GM18909 (cell line): Measurements from ENCODE around the gene MTMR2.
"Not testable (repeated sequence)": the region's sequence is repeated elsewhere in the genome, so short reads cannot be mapped to it uniquely, and the experiment has no call there.

Experiments used
- ATAC-seq: cut with Tn5 transposase; IDR thresholded peaks from one replicate; pipeline ENCODE4 v1.9.1; 2021; ENCODE audit warnings: mild to moderate bottlenecking; ENCODE audit not compliant: unreplicated experiment, poor library complexity

Gene MTMR2

DNA sequence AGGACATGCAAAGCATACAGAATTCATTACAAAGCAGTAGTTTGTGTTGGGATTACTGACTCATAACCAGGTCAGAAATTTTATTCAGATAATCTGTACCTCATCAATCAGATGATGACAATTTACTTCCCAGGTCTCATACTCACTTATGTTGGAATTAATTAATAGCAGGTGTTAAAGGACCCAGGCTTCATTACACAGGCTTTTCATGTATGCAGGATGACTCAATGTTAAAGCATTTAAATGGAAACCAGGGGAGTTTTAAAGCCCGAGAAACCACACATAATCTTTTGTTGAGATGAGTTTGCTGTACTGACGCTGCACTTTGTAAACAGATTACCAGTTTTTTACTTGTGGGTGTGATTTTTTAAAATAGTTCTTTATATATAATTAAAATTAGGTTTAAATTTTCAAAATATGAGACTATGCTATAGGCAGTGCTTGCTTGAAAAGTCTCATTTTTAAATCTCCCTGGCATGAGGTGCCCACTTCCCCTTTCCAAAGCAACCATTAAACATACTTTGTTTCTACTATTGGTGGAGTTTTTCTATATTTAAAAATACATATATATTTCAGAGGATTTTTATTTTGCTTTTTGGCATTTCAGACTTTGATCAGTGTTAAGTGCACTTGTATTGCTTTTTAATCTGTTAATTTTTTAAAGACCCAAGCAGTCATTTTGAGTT, 92.6 kb downstream of the MTMR2 start:
- no peak for ATAC-seq

DNA sequence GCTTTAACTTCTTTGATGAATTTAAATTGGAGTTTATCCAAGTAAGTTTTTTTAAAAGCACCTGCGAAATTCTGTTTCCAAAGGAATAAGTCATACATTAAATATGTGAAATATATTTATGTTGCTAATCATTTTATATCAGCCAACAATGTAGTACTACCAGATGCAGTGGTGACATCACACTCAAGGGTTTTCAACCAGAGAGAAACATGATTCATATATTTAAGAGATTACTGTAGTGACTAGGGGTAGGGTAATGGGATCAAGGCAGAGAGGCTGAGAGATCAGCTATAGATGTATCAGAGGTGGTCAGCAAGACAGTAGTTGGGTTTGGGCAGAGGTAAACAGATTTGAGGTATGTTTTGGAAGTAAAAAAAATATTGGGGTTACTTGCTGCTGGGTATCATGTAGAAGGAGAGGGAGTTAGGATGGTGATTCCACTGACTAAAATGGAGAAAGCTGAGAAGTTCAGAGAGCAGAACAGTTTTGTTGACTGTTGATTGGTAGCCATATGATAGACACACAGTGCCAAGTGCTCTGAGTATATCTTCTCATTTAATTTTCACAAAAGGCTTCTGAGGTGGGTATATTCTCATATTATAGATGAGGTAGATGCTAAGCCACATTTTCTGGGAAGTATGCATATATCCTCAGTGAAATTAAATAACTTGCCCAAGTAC, 94.2 kb downstream of the MTMR2 start:
- ATAC-seq: no peak

DNA sequence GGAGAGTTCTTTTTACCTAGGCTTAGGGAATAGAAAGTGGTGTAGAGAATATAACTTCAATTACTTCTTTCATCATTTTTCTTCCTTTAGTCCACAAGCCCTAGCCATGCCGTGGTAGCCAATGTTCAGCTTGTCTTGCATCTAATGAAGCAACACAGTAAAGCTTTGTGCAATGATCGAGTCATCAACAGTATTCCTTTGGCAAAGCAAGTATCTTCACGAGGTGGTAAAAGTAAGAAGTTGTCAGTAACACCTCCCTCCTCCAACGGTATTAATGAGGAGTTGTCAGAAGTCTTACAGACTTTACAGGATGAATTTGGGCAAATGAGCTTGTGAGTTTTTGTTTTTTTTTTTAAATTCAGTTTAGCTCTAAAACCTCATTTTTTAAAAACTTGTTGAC, 96.2 kb downstream of the MTMR2 start:
- no peak for ATAC-seq

DNA sequence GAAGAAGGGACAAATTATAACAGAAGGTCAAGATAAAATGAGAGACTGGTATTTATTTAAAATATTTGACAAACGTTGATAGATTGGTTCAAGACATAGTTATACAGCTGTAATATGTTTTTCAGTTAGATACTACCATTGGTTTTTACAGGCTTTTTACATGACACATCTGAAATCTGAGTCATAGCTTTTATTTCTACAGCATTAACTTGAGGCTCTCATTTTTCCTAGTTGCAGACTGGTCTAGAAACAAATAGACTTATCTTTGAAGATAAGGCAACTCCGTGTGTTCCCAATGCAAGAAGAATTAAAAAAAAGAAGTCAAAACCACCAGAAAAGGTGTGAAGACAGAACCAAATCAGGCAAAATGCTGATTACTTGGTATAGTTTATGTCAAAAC, 102.3 kb downstream of the MTMR2 start:
- no peak for ATAC-seq

DNA sequence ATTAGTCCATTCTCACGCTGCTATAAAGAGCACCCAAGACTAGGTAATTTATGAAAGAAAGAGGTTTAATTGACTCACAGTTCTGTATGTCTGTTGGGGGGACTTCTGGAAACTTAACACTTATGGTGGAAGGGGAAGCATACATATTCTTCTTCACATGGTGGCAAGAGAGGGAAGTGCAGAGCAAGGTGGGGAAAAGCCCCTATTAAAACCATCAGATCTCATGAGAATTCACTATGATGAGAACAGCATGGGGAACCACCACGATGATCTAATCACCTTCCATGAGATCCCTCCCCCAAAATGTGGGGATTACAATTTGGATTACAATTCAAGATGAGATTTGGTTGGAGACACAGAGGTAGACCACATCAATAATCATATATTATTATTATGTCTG, 107.9 kb downstream of the MTMR2 start:
- no peak for ATAC-seq

DNA sequence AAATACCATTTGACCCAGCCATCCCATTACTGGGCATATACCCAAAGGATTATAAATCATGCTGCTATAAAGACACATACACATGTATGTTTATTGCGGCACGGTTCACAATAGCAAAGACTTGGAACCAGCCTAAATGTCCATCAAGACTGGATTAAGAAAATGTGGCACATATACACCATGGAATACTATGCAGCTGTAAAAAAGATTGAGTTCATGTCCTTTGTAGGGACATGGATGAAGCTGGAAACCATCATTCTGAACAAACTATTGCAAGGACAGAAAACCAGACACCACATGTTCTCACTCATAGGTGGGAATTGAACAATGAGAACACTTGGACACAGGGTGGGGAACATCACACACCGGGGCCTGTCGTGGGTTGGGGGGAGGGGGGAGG, 112.9 kb downstream of the MTMR2 start:
- not testable (repeated sequence) for ATAC-seq

DNA sequence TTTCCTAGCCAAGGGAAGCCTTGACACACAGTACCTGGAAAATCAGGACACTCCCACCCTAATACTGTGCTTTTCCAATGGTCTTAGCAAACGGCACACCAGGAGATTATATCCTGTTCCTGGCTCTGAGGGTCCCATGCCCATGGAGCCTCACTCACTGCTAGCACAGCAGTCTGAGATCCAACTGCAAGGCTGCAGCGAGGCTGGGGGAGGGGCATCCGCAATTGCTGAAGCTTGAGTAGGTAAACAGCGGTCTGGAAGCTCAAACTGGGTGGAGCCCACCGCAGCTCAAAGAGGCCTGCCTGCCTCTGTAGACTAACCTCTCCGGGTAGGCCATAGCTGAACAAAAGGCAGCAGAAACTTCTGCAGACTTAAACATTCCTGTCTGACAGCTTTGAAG, 117.4 kb downstream of the MTMR2 start:
- not testable (repeated sequence) for ATAC-seq

DNA sequence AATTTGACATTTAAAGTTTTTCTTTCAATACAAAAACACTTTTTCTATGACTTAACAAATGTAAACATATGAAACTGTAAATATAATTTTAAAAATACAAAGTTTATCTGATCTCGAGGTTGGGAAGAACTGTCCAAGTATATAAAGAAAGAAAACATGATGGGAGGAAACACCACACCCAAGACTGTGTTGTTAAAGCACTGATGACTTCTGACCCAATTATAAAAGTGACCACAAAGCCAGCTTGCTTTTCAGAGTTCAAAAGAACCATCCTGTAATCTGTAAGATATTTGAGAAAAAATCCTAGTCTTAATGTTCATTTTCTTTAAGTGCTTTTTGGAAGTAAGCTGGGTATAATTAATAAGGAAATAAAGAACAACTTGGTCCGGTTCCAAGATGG, 118.0 kb downstream of the MTMR2 start:
- no peak for ATAC-seq

DNA sequence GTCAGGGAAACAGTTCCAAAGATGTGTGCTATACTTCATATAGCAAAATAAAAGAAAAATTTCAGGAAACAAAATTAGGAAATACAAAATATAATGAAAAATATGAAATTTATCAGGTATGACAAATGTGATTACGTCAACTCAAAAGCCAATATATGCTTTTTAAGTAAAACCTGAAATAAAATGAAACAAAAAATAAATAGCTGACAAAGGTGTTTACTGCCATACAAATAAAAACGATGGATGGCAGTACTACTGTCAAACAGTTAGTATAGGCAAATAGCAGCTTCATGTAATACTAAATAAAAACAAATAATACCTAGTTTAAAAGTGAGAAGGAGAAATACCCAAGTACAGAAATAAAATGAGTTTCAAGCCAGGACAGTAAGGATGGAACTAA, 119.9 kb downstream of the MTMR2 start:
- ATAC-seq: no peak

DNA sequence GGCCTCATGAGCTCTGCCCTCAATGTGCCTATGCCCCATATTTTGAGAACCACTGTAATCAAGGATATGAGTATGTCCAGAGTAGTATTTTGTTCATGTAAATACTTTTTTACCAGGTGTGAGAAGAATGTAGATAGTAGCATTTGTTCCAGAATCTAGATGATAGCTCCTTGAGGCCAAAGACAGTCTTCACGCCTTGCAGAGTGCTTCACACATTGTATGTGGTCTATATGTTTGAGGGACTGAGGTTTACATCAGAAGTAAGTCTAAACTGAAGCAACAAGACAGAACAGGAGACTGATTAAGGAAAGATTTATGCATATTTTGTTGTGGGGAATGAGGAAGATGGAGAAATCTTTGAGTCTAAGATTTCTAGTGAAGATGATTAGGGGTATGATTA, 121.1 kb downstream of the MTMR2 start:
- no peak for ATAC-seq

DNA sequence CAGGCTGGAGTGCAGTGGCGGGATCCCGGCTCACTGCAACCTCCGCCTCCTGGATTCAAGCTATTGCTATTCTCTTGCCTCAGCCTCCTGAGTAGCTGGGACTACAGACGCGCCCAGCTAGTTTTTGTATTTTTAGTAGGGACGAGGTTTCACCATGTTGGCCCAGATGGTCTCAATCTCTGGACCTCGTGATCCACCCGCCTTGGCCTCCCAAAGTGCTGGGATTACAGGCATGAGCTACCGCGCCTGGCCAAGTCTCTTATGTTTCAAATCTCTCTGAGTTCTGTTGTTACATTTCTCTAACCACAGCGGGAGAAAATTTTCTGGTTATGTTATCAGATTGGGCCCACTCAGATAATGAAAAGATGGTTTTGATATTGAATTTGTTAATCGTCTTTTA, 123.5 kb downstream of the MTMR2 start:
- ATAC-seq: no peak

DNA sequence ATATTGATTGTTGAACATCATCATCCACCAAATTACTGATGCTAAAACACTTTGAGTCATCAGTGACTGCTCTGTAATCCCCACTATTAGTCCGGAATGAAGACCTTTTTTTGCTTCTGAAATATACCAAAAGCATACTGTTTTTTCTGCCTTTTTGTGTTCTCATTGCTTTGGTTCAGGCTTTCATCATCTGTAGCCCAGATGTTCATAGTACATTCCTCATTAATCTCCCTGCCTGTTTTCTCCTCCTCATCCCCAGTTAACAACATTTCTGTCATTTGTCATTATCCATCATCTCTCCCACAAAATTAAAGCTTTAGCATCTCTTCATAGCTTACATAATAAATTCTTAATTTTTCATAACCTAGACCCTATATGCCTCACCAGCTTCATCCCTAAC, 124.4 kb downstream of the MTMR2 start:
- ATAC-seq: no peak

DNA sequence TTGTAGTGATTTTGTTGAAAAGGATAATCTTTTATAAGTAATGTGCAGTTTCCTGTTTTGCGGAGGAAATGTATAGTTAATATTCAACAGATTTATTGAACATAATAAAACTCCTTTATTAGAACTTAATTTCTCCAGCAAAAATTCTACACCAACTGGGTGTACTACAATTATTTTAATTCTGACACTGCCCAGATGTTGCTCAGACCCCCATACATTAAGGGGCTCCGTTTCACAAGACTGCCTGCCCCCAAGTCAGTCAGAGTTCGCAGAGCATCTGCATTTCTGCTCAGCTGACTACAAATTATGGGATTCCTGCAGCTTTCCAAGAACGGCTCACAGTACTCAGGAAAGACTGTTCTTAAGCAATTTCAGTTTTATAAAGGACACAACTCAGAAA, 127.4 kb downstream of the MTMR2 start:
- no peak for ATAC-seq

DNA sequence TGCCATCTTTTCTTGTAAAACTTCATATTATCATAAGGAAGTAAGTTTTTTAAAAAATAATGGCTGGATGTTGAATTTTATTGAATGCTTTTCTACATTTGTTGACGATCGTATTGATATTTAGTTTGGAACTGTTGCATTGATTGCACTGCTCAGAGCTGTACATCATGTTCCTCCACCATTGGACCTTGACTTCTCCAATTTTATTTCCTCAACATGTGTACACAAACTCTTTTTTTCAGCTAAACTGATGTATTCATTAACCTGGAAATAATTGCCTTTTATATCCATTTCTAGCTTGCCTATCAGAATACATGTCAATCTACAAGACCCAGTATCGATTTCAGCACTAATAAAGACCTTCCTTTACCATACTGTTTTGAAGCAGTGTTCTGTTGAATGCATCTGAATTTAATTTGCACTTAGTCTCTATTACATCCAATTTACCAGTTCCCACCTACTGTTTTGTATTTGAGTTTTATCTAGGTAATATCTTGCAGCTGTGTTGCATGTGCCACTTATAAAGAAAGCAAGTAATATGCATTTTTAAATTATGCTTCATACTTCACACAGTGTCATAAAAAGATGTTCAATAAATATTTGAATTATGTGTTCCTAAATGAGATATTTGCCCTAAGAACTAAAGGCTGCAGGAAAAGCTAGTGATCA, 128.1 kb downstream of the MTMR2 start:
- ATAC-seq: no peak

DNA sequence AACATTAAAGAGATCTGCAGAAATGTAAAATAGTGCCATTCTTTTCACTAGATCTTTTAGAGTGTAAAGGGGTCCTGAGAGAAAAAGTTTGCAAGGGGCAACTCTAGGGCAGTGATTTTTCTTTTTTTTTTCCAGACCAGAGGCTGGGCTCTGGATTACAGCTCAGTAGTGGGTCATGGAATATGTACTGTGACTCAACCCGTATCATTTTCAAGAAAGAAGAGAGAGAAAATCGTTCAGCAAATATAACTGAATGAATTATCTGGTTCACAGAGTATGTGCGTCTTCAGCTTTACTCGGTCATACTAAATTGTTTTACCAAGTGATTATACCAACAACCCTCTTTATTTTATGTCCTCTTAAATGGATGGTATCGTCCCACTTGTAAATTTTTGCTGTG, 129.8 kb downstream of the MTMR2 start:
- no peak for ATAC-seq

DNA sequence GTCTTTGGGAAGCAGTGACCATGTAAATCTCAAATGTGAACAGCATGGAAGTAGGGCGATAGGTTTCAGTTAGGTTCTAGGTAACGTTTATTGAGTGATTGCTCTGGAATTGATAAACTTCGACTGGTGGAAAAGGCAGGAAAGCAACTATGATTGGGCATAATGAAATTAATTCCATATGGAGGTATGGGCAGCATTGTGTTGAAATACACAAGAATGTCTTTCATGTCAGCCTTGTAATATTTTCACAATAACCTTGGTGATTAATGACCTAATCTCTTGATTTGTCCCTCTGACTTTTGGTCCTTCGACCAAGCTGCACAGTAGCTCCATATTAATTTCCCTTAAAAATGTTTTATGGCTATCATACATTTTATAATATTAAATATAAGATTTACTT, 130.8 kb downstream of the MTMR2 start:
- ATAC-seq: no peak

DNA sequence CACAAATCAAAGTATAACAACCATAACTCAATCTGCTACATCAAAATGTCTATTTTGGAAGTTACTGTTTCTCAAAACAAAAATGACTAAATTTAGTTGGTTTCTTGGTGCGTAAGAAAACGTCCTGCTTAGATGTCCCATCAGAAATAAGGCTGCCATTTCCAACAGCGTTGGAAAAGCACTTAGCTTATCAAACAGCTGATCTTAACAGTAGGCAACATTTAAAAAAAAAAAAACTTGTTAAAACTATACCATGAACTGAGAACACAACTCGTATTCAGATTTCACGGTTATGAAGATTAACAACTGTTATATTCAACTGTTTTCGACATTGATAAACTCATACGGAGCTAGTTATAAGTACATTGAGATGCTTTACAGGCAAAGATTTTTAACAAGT, 131.2 kb downstream of the MTMR2 start:
- ATAC-seq: no peak

DNA sequence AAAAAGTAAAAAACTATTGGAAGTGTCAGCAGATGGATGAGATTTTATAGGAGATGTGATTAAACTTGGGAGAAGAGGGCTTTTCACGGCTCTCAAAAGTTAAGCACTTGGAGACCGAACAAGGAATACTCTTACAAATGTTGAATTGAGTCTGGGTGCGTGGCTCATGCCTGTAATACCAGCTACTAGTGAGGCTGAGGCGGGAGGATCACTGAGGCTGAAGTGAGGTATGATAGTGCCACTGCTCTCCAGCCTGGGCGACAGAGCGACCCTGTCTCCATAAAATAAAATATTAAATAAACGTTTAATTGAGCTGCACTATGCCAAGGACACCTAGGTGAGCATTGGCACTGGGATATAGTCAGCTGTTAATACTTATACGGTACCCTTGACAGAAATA, 131.7 kb downstream of the MTMR2 start:
- ATAC-seq: no peak

DNA sequence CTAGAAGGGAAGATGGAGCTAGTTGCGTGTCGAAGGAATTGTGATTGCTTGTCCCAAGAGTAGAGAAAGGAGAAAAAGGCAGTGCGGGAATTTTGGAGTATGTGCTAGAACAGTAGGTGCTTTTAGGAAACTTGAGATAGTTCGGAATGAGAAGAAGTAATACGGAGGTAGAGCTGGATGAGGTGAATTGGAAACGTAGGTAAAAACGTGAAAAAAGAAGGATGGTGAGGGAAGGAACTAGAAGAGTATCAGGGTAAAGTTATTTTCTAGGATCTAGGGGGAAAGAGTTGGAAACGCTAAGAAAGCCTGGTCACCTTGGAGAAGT, 132.2 kb downstream of the MTMR2 start:
- no peak for ATAC-seq

DNA sequence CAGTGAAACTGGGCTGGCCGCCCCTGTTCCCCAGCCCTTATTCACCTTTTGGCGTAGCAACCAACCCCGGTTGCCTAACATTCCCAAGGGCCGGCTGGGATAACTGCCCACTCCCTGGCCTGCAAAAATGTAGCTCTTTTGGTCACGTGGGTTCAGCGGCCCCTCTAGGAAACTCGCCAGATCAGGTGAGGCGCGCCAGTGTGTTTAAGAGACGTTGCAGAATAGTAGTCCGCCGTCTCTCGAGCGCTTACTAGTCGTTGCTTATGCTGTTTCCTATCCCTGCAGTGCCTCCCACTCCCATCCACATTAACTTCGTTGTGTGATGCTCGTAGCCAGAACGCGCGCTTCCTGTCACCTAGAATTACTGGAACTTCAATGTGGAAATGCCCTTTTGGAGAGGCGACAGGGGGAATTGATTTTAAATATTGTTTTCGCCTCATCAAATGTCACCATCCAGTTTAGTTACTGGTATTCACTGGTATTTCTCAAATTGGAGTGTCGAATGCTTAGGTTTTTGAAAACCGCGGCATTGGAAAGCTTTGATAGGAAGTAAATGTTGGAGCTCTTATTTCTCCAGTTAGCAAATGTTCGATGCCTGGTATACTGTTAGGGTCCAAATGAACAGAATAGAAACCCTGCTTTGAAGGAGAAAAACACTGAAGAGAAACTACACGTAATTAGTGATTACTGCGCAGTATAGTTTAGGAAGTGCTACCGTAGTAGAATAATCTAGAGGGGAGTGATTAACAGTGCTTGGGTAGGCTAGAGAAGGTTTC, 132.8 kb downstream of the MTMR2 start:
- ATAC-seq: peak; percentile 9
